ENCODE measurements around the gene LENG9. TPM values are rescaled to one million over a fixed set of nuclear protein-coding genes. Genes with fewer than 3 reads are reported as not detected.

The LENG9 gene
- total and polyA plus RNA-seq, 4 donors: 1.2 to 3.2 (median 2.7) TPM

DNA sequence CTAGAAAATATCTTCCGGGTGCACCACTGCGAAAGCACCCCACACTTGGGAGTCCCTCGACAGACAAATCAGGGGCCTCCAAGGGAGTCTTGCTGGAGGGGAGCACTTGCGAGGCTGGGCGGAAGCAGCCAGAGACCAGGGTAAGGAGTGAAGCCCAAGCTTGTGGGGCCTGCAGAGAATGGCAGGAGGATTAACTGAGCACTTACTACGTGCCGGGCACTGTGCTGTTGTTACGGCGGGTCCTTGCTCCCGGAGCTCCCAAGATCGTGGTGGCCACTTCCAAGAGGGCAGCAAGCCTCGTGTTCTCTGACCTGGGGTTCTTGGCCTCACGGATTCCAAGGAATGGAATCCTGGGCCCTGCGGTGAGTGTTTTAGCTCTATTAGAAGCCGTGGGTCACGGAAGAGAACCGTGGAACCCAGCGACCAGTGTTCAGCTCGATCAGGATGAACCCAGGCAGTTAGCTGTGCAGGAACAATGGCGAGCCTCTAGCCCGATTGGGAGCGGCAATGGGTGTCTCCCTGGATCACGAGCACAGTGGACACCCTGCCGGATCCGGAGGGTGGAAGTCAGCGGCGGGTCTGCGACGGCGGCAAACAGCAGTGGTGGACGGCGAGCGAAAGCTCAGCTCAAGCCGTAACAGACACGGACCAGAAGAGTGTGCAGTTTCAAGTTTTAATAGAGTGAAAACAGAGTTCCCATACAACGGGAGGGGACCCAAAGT, 38.8 kb downstream of the LENG9 start:
- WGBS (ENCODE audit: insufficient coverage): 81% methylated on average over 29 of the region's 36 CpGs
- H3K4me3 ChIP-seq (ENCODE audit: low read depth, low read length): no peak overlapping the region

DNA sequence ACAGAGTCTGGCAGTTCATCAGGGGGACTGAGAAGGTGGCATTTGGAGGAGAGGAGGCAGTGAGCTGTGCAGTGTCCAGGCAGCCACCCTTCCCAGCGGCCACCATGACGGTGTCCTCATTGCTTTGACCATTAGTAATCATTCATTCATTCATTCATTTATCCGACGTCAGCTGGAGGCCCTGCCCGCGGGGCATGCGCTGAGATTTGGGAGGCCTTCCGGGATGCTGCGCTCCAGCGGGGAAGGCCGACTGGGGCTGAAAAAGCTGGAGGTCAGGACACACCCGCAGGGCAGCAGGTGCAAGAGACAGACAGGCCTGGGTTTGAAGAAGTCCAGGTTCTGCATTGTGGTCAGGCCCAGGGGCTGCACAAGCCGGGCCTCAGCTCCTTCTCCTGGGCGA, 39.4 kb downstream of the LENG9 start:
- Histone ChIP-seq H3K27me3 (ENCODE audit: control insufficient read depth, insufficient read depth, low read length) (no peaks in the 10 kb centered on the region), H3K9me3 (ENCODE audit: control insufficient read depth, insufficient read depth, low read length) (no peaks in the 10 kb centered on the region), H3K27ac (ENCODE audit: low read depth, low read length) (peak overlapping the region; percentile 76), H3K4me3 (ENCODE audit: low read depth, low read length) (no peak overlapping the region), H3K4me1 (ENCODE audit: control insufficient read depth, insufficient read depth, low read length) (peaks cover 90% of the 10 kb centered on the region), H3K36me3 (ENCODE audit: control insufficient read depth, insufficient read depth, low read length) (peaks cover 86% of the 10 kb centered on the region)
- 94% methylated on average over 10 of the region's 14 CpGs for WGBS (ENCODE audit: insufficient coverage)
- no peak for DNase-seq (ENCODE audit: low read depth in 4 of 6, low spot score in 6 of 6)

More for the DNA sequence above, 38.8 kb downstream of the LENG9 start:
- peaks cover 87% of the 10 kb centered on the region for H3K36me3 ChIP-seq (ENCODE audit: control insufficient read depth, insufficient read depth, low read length)
- H3K4me1 ChIP-seq (ENCODE audit: control insufficient read depth, insufficient read depth, low read length): peaks cover 90% of the 10 kb centered on the region
- H3K9me3 ChIP-seq (ENCODE audit: control insufficient read depth, insufficient read depth, low read length): no peaks in the 10 kb centered on the region
- H3K27ac ChIP-seq (ENCODE audit: low read depth, low read length): peak overlapping the region; percentile 76
- no peaks in the 10 kb centered on the region for H3K27me3 ChIP-seq (ENCODE audit: control insufficient read depth, insufficient read depth, low read length)
- no peak for DNase-seq (ENCODE audit: low read depth in 4 of 6, low spot score in 6 of 6)

DNA sequence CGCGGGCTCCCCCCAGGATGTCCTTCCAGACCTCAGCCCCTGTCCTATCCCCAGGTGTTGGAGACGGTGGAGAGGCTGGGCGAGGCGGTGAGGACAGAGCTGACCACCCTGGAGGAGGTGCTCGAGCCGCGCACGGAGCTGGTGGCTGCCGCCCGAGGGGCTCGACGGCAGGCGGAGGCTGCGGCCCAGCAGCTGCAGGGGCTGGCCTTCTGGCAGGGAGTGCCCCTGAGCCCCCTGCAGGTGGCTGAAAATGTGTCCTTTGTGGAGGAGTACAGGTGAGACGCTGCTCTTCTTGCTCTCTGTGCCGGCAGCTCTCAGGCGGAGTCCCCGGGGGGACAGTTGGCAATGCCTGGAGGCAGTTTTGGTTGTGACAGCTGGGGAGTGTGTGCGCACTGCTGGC, 41.4 kb downstream of the LENG9 start:
- Histone ChIP-seq H3K4me3 (ENCODE audit: low read depth, low read length) (no peak overlapping the region), H3K27me3 (ENCODE audit: control insufficient read depth, insufficient read depth, low read length) (no peaks in the 10 kb centered on the region), H3K36me3 (ENCODE audit: control insufficient read depth, insufficient read depth, low read length) (peaks cover 84% of the 10 kb centered on the region), H3K4me1 (ENCODE audit: control insufficient read depth, insufficient read depth, low read length) (peaks cover 93% of the 10 kb centered on the region), H3K27ac (ENCODE audit: low read depth, low read length) (peak overlapping the region; percentile 87), H3K9me3 (ENCODE audit: control insufficient read depth, insufficient read depth, low read length) (no peaks in the 10 kb centered on the region)
- peak in 1 of 6 donors; percentile 41 for DNase-seq (ENCODE audit: low read depth in 4 of 6, low spot score in 6 of 6)
- WGBS (ENCODE audit: insufficient coverage): 37% methylated on average over 17 of the region's 20 CpGs

DNA sequence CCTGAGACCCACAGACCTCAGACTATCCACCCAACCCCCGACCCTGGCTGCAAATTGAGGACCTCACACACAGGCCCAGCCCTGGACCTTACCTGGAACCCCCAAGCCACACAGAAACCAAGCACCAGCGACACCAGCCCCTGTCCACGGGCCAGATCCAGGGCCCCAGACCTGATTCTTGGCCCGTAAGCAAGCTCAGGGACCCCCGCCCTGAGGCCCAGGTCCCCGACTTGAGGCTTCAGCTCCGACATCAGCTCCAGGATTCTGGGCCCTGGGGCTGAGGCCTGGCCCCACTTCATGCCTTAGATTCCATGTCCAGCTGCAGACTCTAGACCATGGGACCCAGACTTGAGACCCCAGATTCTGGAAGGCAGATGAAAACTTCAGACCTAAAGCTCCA, 42.1 kb downstream of the LENG9 start:
- no peaks in the 10 kb centered on the region for H3K27me3 ChIP-seq (ENCODE audit: control insufficient read depth, insufficient read depth, low read length)
- H3K9me3 ChIP-seq (ENCODE audit: control insufficient read depth, insufficient read depth, low read length): no peaks in the 10 kb centered on the region
- DNase-seq (ENCODE audit: low read depth in 4 of 6, low spot score in 6 of 6): peak in 1 of 6 donors; percentile 26
- peaks cover 85% of the 10 kb centered on the region for H3K36me3 ChIP-seq (ENCODE audit: control insufficient read depth, insufficient read depth, low read length)
- H3K4me3 ChIP-seq (ENCODE audit: low read depth, low read length): no peak overlapping the region
- 39% methylated on average over 7 of the region's 7 CpGs for WGBS (ENCODE audit: insufficient coverage)
- H3K27ac ChIP-seq (ENCODE audit: low read depth, low read length): peak overlapping the region; percentile 87
- peaks cover 94% of the 10 kb centered on the region for H3K4me1 ChIP-seq (ENCODE audit: control insufficient read depth, insufficient read depth, low read length)

DNA sequence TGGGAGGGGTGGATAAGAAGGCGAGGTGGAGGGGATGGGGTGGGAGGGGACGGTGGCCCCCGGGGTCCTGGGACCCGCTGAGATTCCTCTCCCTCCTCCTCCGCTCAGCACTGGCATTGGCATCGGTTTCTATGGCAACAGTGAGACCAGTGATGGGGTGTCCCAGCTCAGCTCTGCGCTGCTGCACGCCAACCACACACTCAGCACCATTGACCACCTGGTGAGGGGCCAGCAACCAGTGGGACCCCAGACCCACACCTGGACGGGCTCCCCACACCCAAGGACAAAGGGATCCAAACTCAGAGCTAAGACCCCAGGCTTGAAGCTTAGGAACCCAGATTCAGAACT, 42.4 kb downstream of the LENG9 start:
- peaks cover 85% of the 10 kb centered on the region for H3K36me3 ChIP-seq (ENCODE audit: control insufficient read depth, insufficient read depth, low read length)
- no peak overlapping the region for H3K4me3 ChIP-seq (ENCODE audit: low read depth, low read length)
- no peak for DNase-seq (ENCODE audit: low read depth in 4 of 6, low spot score in 6 of 6)
- 6% methylated on average over 5 of the region's 9 CpGs for WGBS (ENCODE audit: insufficient coverage)
- H3K9me3 ChIP-seq (ENCODE audit: control insufficient read depth, insufficient read depth, low read length): no peaks in the 10 kb centered on the region
- H3K4me1 ChIP-seq (ENCODE audit: control insufficient read depth, insufficient read depth, low read length): peaks cover 94% of the 10 kb centered on the region
- H3K27me3 ChIP-seq (ENCODE audit: control insufficient read depth, insufficient read depth, low read length): no peaks in the 10 kb centered on the region
- H3K27ac ChIP-seq (ENCODE audit: low read depth, low read length): peak overlapping the region; percentile 87

DNA sequence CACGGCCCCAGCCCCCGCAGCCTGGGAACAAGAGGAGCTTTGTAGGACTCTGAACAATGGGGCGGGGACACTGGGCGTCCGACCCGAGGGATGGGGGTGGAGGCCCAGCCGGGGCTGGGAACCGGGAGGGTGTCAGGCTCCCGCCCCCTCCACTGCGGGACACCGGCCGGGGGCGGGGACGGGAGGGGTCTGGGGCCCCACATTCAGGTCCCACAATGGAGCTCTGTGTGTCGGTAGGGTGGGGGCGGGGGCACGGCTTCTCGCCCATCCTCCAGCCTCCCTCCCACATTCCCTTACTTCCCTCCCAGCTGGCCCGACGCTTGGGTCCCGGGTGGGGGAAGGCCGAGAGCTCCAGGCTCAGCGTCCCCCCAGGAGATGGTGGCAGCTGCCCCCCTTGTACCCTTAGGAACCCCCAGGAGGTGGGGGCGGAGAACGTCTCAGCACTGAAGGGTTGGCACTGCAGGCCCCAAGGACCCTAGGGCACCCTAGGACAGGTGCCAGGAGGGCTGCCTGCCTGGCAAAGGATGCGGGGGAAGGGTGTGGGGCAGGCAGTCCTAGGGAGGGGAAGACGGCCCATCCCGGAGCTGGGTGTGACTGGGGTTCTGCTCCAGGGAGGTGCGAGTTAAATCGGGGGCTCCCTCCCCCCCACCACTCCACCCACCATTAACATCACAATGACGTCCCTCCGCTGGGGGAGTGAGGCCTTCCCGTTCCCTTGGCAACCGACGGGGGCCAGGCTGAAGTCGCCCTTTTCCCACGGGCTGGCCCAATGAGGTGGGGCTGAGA, 43.0 kb downstream of the LENG9 start:
- WGBS (ENCODE audit: insufficient coverage): 3% methylated on average over 11 of the region's 37 CpGs
- Histone ChIP-seq H3K27me3 (ENCODE audit: control insufficient read depth, insufficient read depth, low read length) (no peaks in the 10 kb centered on the region), H3K9me3 (ENCODE audit: control insufficient read depth, insufficient read depth, low read length) (no peaks in the 10 kb centered on the region), H3K36me3 (ENCODE audit: control insufficient read depth, insufficient read depth, low read length) (peaks cover 82% of the 10 kb centered on the region), H3K4me3 (ENCODE audit: low read depth, low read length) (peak overlapping the region; percentile 37), H3K4me1 (ENCODE audit: control insufficient read depth, insufficient read depth, low read length) (peaks cover 94% of the 10 kb centered on the region), H3K27ac (ENCODE audit: low read depth, low read length) (peak overlapping the region; percentile 87)
- peak in 5 of 6 donors; percentile 82 to 96 (median 88) for DNase-seq (ENCODE audit: low read depth in 4 of 6, low spot score in 6 of 6)

DNA sequence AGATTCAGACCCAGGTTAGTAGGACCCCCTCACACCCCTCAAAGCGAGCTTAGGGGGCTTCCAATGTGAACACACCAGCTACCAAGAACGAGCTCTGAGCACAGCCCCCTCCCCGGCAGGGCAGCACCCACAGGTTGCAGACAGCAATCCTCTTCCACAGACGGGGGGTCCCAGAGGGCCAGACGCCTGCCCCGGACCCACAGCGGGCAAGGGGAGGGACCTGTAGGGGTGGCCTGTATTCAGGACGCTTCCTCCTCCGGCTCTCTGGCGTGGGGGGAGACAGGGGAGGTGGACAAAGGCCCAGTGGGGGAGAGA, 43.6 kb downstream of the LENG9 start:
- H3K9me3 ChIP-seq (ENCODE audit: control insufficient read depth, insufficient read depth, low read length): no peaks in the 10 kb centered on the region
- WGBS (ENCODE audit: insufficient coverage): 8% methylated on average over 8 of the region's 10 CpGs
- peaks cover 76% of the 10 kb centered on the region for H3K36me3 ChIP-seq (ENCODE audit: control insufficient read depth, insufficient read depth, low read length)
- no peak for DNase-seq (ENCODE audit: low read depth in 4 of 6, low spot score in 6 of 6)
- H3K27me3 ChIP-seq (ENCODE audit: control insufficient read depth, insufficient read depth, low read length): no peaks in the 10 kb centered on the region
- H3K4me3 ChIP-seq (ENCODE audit: low read depth, low read length): peak overlapping the region; percentile 16
- peak overlapping the region; percentile 87 for H3K27ac ChIP-seq (ENCODE audit: low read depth, low read length)
- peaks cover 93% of the 10 kb centered on the region for H3K4me1 ChIP-seq (ENCODE audit: control insufficient read depth, insufficient read depth, low read length)

DNA sequence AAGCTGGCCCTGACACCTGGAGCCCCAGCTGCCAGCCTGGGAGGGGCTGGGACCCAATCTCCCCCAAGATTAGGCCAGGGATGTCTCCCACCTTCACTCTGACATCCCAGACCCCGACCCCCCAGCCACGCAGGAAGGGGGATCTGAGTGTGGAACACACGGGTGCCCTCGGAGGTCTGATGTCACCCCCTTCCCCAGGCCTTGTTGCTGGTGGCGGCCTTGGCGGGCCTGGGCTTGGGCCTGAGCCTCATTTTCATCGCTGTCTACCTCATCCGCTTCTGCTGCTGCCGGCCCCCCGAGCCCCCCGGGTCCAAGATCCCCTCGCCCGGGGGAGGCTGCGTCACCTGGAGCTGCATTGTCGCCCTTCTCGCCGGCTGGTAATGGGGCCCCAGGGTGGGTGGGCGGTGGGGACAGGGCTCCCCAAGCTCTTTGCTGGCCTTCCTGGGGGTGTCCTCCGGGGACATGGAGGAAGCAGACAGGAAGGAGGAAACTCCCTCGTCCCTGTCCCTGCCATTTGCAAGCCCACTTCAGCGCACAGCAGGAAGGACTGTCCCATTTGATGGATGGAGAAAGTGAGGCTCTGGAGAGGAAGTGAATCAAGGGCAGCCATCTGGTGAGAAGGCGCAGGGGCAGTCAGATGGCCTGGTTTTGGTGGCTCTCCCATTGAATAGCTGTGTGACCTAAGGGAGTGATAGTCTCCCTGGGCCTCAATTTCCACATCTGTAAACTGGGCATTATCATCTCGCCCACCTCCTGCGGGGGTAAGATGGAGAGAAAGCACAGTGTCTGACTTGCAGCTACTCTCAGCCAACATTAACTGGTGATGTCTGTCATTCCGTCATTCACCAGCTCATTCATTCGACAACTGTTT, 44.4 kb downstream of the LENG9 start:
- Histone ChIP-seq H3K4me3 (ENCODE audit: low read depth, low read length) (peak overlapping the region; percentile 32), H3K27me3 (ENCODE audit: control insufficient read depth, insufficient read depth, low read length) (no peaks in the 10 kb centered on the region), H3K4me1 (ENCODE audit: control insufficient read depth, insufficient read depth, low read length) (peaks cover 86% of the 10 kb centered on the region), H3K9me3 (ENCODE audit: control insufficient read depth, insufficient read depth, low read length) (no peaks in the 10 kb centered on the region), H3K36me3 (ENCODE audit: control insufficient read depth, insufficient read depth, low read length) (peaks cover 68% of the 10 kb centered on the region), H3K27ac (ENCODE audit: low read depth, low read length) (peak overlapping the region; percentile 87)
- 55% methylated on average over 17 of the region's 26 CpGs for WGBS (ENCODE audit: insufficient coverage)
- peak in 1 of 6 donors; percentile 18 for DNase-seq (ENCODE audit: low read depth in 4 of 6, low spot score in 6 of 6)

DNA sequence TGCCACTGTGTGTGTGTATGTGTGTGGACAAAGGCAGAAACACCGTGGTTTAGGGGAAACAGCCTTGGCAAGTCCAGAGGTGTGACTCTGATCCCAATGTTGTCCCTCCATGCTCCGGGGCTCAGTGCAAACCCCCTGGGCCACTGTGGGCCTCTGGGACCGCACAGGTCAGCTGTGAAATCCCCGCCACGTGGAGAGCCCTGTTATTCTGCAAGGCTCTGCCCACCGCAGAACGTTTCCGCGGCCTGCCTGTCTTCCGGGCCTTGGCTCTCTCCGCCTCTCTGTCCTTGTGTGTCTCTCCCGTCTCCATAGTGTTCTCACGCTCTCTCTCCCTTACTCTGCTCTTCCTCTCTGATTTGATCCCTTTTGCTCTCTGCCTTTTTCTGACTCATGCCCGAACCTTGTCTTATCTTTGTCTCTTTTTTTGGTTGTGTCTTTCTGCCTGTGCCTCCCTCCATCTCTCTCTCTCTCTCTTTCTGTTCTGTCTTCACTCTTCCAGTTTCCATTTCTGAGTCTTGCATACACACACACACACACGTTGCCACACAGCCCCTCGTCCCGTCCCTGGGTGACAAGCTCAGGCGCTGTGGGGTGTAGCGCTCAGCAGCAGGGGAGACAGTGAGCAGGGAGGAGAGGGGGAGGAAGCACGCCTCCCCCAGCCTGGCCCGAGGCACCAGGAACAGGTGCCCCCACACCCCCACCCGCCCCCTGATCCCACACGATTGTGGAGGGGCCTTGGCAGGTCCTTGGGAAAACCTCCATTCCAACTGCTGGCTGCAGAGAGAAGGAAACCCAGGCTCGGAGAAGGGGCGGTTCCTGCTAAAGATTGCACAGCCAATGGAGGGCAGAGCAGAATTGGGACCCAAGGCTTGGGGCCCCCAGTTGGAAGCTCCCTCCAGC, 45.3 kb downstream of the LENG9 start:
- Histone ChIP-seq H3K4me3 (ENCODE audit: low read depth, low read length) (peak overlapping the region; percentile 32), H3K27me3 (ENCODE audit: control insufficient read depth, insufficient read depth, low read length) (no peaks in the 10 kb centered on the region), H3K4me1 (ENCODE audit: control insufficient read depth, insufficient read depth, low read length) (peaks cover 79% of the 10 kb centered on the region)

More for the DNA sequence above, 45.3 kb downstream of the LENG9 start:
- DNase-seq (ENCODE audit: low read depth in 4 of 6, low spot score in 6 of 6): peak in 2 of 6 donors; percentile 77 to 78
- Histone ChIP-seq H3K9me3 (ENCODE audit: control insufficient read depth, insufficient read depth, low read length) (no peaks in the 10 kb centered on the region), H3K36me3 (ENCODE audit: control insufficient read depth, insufficient read depth, low read length) (peaks cover 59% of the 10 kb centered on the region), H3K27ac (ENCODE audit: low read depth, low read length) (peak overlapping the region; percentile 87)
- WGBS (ENCODE audit: insufficient coverage): 6% methylated on average over 16 of the region's 25 CpGs

Data from spinal cord (tissue), 10 donors.